Activated CD4-positive, alpha-beta T cell treated with anti-CD3 and anti-CD28 coated beads, Interleukin-2, amount 10 ng/mL, durations not matched to agents 7 days and 5 days (primary cell): ENCODE measurements around the gene EFCAB13. TPM values are rescaled to one million over a fixed set of nuclear protein-coding genes. Genes with fewer than 3 reads are reported as not detected.
A peak's percentile ranks its signal among the peaks of the same experiment; 100 is the strongest.

Source experiments
- CTCF ChIA-PET: fragments of 350-600 bp; sonication (Branson Sonifier 250); formaldehyde crosslinking; loops from one replicate; lab custom pipeline; 2021; ENCODE audit warnings: antibody characterized with exemption; lab: Charles Lee
- POLR2A ChIA-PET: fragments of 350-600 bp; sonication (Branson Sonifier 250); formaldehyde crosslinking; loops from one replicate; lab custom pipeline; 2021; ENCODE audit warnings: antibody characterized with exemption; lab: Charles Lee
- DNase-seq: peaks from one replicate; pipeline ENCODE4 v3.0.0-alpha.2; 2020
- H3K27ac Mint-ChIP-seq: one replicate; pipeline ENCODE4 v1.8.0; 2021; ENCODE audit warnings: mild to moderate bottlenecking, moderate library complexity, mixed read lengths
- H3K27me3 Mint-ChIP-seq: one replicate; pipeline ENCODE4 v1.8.0; 2021; ENCODE audit warnings: mixed read lengths
- H3K36me3 Mint-ChIP-seq: one replicate; pipeline ENCODE4 v1.8.0; 2021; ENCODE audit warnings: low read depth, mixed read lengths
- H3K4me1 Mint-ChIP-seq: one replicate; pipeline ENCODE4 v1.8.0; 2021; ENCODE audit warnings: mixed read lengths
- H3K4me3 Mint-ChIP-seq: one replicate; pipeline ENCODE4 v1.8.0; 2021; ENCODE audit warnings: mild to moderate bottlenecking, moderate library complexity, mixed read lengths
- H3K9me3 Mint-ChIP-seq: one replicate; pipeline ENCODE4 v1.8.0; 2021; ENCODE audit warnings: mixed read lengths
- total RNA-seq, 2 experiments: library from RNA; stranded (reverse); gene quantifications; one replicate each; pipeline ENCODE4 v1.2.3, GENCODE V29; 2021

Gene EFCAB13
- total RNA-seq, 2 experiments from 2014 or later: 3.5 TPM

- peaks cover 2% of the 10 kb centered on the region for H3K4me1 Mint-ChIP-seq
- no peak overlapping the region for H3K27ac Mint-ChIP-seq
- ChIA-PET CTCF (interaction anchor here (0.6 kb wide), 1 partner anchor 9 kb away, joined by 3 read pairs; no protein-coding TSS in a partner anchor), POLR2A (no interaction called here)
- peaks cover 5% of the 10 kb centered on the region for H3K36me3 Mint-ChIP-seq
- no peak for DNase-seq
- H3K27me3 Mint-ChIP-seq: peaks cover 18% of the 10 kb centered on the region
- no peak overlapping the region for H3K4me3 Mint-ChIP-seq
- peaks cover 10% of the 10 kb centered on the region for H3K9me3 Mint-ChIP-seq
Measured at GRCh38 chr17:47297661-47298400, 25.9 kb upstream of the EFCAB13 start.

- Mint-ChIP-seq H3K9me3 (peaks cover 10% of the 10 kb centered on the region), H3K27me3 (peaks cover 18% of the 10 kb centered on the region), H3K36me3 (peaks cover 5% of the 10 kb centered on the region), H3K4me1 (peaks cover 2% of the 10 kb centered on the region), H3K4me3 (no peak overlapping the region), H3K27ac (no peak overlapping the region)
- CTCF ChIA-PET: interaction anchor here (0.6 to 1.3 kb wide), 2 partner anchors 9 to 13 kb away, joined by 3 read pairs; no protein-coding TSS in a partner anchor
- POLR2A ChIA-PET: no interaction called here
- no peak for DNase-seq
Measured at GRCh38 chr17:47298712-47299111, 25.0 kb upstream of the EFCAB13 start.

- peaks cover 2% of the 10 kb centered on the region for H3K4me1 Mint-ChIP-seq
- no peak overlapping the region for H3K27ac Mint-ChIP-seq
- no peak overlapping the region for H3K4me3 Mint-ChIP-seq
- peaks cover 10% of the 10 kb centered on the region for H3K9me3 Mint-ChIP-seq
- H3K36me3 Mint-ChIP-seq: peaks cover 5% of the 10 kb centered on the region
- DNase-seq: no peak
- CTCF ChIA-PET: interaction anchor here (1.3 kb wide), 1 partner anchor 14 kb away, joined by 3 read pairs; no protein-coding TSS in a partner anchor
- H3K27me3 Mint-ChIP-seq: peaks cover 18% of the 10 kb centered on the region
- POLR2A ChIA-PET: no interaction called here
Measured at GRCh38 chr17:47299239-47299910, 24.4 kb upstream of the EFCAB13 start.

- peaks cover 11% of the 10 kb centered on the region for H3K4me1 Mint-ChIP-seq
- peaks cover 10% of the 10 kb centered on the region for H3K9me3 Mint-ChIP-seq
Measured at GRCh38 chr17:47300718-47301117, 23.0 kb upstream of the EFCAB13 start.

GRCh38 chr17:47301161-47301560 lies 22.6 kb upstream of the EFCAB13 start:
- H3K36me3 Mint-ChIP-seq: peaks cover 5% of the 10 kb centered on the region

More at GRCh38 chr17:47300718-47301117, 23.0 kb upstream of the EFCAB13 start:
- H3K27ac Mint-ChIP-seq: no peak overlapping the region
- no peak overlapping the region for H3K4me3 Mint-ChIP-seq
- peaks cover 16% of the 10 kb centered on the region for H3K27me3 Mint-ChIP-seq
- ChIA-PET CTCF (interaction anchor here (0.6 to 1.2 kb wide), 3 partner anchors 13 to 1642 kb away, joined by 3 to 4 read pairs (median 4); no protein-coding TSS in a partner anchor), POLR2A (no interaction called here)
- H3K36me3 Mint-ChIP-seq: peaks cover 5% of the 10 kb centered on the region
- DNase-seq: no peak

GRCh38 chr17:47301831-47302230 lies 21.9 kb upstream of the EFCAB13 start:
- H3K9me3 Mint-ChIP-seq: peaks cover 10% of the 10 kb centered on the region
- CTCF ChIA-PET: interaction anchor here (1.1 kb wide), 1 partner anchor 14 kb away, joined by 3 read pairs; no protein-coding TSS in a partner anchor
- POLR2A ChIA-PET: no interaction called here

More at GRCh38 chr17:47301161-47301560, 22.6 kb upstream of the EFCAB13 start:
- CTCF ChIA-PET: interaction anchor here (0.6 to 1.2 kb wide), 3 partner anchors 14 to 1641 kb away, joined by 3 to 4 read pairs (median 4); no protein-coding TSS in a partner anchor
- POLR2A ChIA-PET: no interaction called here
- Mint-ChIP-seq H3K4me1 (peaks cover 11% of the 10 kb centered on the region), H3K4me3 (no peak overlapping the region), H3K27me3 (peaks cover 16% of the 10 kb centered on the region), H3K27ac (no peak overlapping the region), H3K9me3 (peaks cover 10% of the 10 kb centered on the region)
- no peak for DNase-seq

GRCh38 chr17:47304186-47304585 lies 19.6 kb upstream of the EFCAB13 start:
- CTCF ChIA-PET: interaction anchor here (0.6 kb wide), 1 partner anchor 58 kb away, joined by 3 read pairs; no protein-coding TSS in a partner anchor
- H3K27me3 Mint-ChIP-seq: peaks cover 16% of the 10 kb centered on the region
- H3K4me1 Mint-ChIP-seq: peaks cover 12% of the 10 kb centered on the region
- POLR2A ChIA-PET: no interaction called here
- no peak for DNase-seq
- peaks cover 10% of the 10 kb centered on the region for H3K9me3 Mint-ChIP-seq
- H3K36me3 Mint-ChIP-seq: peaks cover 5% of the 10 kb centered on the region
- H3K4me3 Mint-ChIP-seq: no peak overlapping the region
- H3K27ac Mint-ChIP-seq: no peak overlapping the region

More at GRCh38 chr17:47301831-47302230, 21.9 kb upstream of the EFCAB13 start:
- Mint-ChIP-seq H3K27ac (no peak overlapping the region), H3K36me3 (peaks cover 5% of the 10 kb centered on the region), H3K4me1 (peaks cover 12% of the 10 kb centered on the region), H3K27me3 (peaks cover 16% of the 10 kb centered on the region), H3K4me3 (no peak overlapping the region)
- no peak for DNase-seq

GRCh38 chr17:47305302-47305923 lies 18.3 kb upstream of the EFCAB13 start:
- Mint-ChIP-seq H3K4me1 (peaks cover 12% of the 10 kb centered on the region), H3K27me3 (peaks cover 13% of the 10 kb centered on the region), H3K36me3 (peaks cover 5% of the 10 kb centered on the region), H3K9me3 (peaks cover 10% of the 10 kb centered on the region), H3K4me3 (no peak overlapping the region), H3K27ac (no peak overlapping the region)
- CTCF ChIA-PET: interaction anchor here (1.1 kb wide), 1 partner anchor 15 kb away, joined by 4 read pairs; no protein-coding TSS in a partner anchor
- POLR2A ChIA-PET: no interaction called here
- no peak for DNase-seq

GRCh38 chr17:47310186-47310733 lies 13.5 kb upstream of the EFCAB13 start:
- no peaks in the 10 kb centered on the region for H3K27me3 Mint-ChIP-seq
- peaks cover 5% of the 10 kb centered on the region for H3K4me1 Mint-ChIP-seq
- H3K9me3 Mint-ChIP-seq: no peaks in the 10 kb centered on the region
- ChIA-PET CTCF (no interaction called here), POLR2A (no interaction called here)
- no peak overlapping the region for H3K4me3 Mint-ChIP-seq
- H3K27ac Mint-ChIP-seq: no peak overlapping the region
- H3K36me3 Mint-ChIP-seq: no peaks in the 10 kb centered on the region
- DNase-seq: no peak

GRCh38 chr17:47311420-47311819 lies 12.3 kb upstream of the EFCAB13 start:
- no peaks in the 10 kb centered on the region for H3K27me3 Mint-ChIP-seq
- no peak overlapping the region for H3K4me3 Mint-ChIP-seq

GRCh38 chr17:47315451-47316266 lies 8.1 kb upstream of the EFCAB13 start:
- peaks cover 2% of the 10 kb centered on the region for H3K27me3 Mint-ChIP-seq
- POLR2A ChIA-PET: no interaction called here

More at GRCh38 chr17:47311420-47311819, 12.3 kb upstream of the EFCAB13 start:
- CTCF ChIA-PET: no interaction called here
- Mint-ChIP-seq H3K27ac (no peak overlapping the region), H3K9me3 (no peaks in the 10 kb centered on the region), H3K4me1 (no peaks in the 10 kb centered on the region), H3K36me3 (no peaks in the 10 kb centered on the region)
- no peak for DNase-seq
- POLR2A ChIA-PET: no interaction called here

More at GRCh38 chr17:47315451-47316266, 8.1 kb upstream of the EFCAB13 start:
- no peaks in the 10 kb centered on the region for H3K36me3 Mint-ChIP-seq
- CTCF ChIA-PET: interaction anchor here (0.6 to 2.2 kb wide), 8 partner anchors 14 to 123 kb away, joined by 3 to 7 read pairs (median 3); no protein-coding TSS in a partner anchor
- H3K4me3 Mint-ChIP-seq: no peak overlapping the region
- peaks cover 2% of the 10 kb centered on the region for H3K4me1 Mint-ChIP-seq
- DNase-seq: peak; percentile 36
- no peak overlapping the region for H3K27ac Mint-ChIP-seq
- H3K9me3 Mint-ChIP-seq: no peaks in the 10 kb centered on the region
